OCI-LY1 (cell line): ENCODE measurements around the gene MCTP2.

Experiments used
- EZH2 ChIP-seq: fragments of 200-600 bp; sonication (generic), shearing (Covaris generic); IDR thresholded peaks from 2 replicates; pipeline ENCODE4 v1.8.0; 2017; ENCODE audit warnings: borderline replicate concordance, mixed run types, mild to moderate bottlenecking, antibody characterized with exemption, low read length, moderate library complexity, mixed read lengths
- TF ChIP-seq, protein P1 (sequence below): fragments of 200-600 bp; sonication (generic), shearing (Covaris generic); IDR thresholded peaks from 2 replicates; pipeline ENCODE4 v1.5.1; 2017; ENCODE audit warnings: mild to moderate bottlenecking, antibody characterized with exemption, low read length, moderate library complexity, mixed read lengths

DNA sequence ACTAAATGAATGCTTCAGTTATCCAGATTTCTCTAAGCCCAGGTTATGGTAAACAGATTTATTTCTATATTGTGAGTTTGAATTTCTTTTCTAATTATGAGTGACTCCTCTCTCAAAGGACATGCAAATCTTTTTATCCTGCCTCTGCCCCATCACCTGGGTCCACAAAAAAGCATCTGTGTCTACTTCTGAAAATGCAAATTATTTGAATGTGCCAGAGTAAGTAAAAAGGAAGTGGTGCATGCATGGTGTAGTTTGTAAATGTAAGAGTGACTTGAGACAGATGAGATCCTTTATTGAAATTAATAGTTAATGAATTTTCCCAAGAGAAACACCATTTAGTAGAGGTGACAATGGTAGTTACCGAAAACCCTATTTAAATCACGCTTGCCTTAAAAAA is 26.9 kb downstream of the MCTP2 start:
- TF ChIP-seq EZH2 = no peak
- TF ChIP-seq, protein P1, sequence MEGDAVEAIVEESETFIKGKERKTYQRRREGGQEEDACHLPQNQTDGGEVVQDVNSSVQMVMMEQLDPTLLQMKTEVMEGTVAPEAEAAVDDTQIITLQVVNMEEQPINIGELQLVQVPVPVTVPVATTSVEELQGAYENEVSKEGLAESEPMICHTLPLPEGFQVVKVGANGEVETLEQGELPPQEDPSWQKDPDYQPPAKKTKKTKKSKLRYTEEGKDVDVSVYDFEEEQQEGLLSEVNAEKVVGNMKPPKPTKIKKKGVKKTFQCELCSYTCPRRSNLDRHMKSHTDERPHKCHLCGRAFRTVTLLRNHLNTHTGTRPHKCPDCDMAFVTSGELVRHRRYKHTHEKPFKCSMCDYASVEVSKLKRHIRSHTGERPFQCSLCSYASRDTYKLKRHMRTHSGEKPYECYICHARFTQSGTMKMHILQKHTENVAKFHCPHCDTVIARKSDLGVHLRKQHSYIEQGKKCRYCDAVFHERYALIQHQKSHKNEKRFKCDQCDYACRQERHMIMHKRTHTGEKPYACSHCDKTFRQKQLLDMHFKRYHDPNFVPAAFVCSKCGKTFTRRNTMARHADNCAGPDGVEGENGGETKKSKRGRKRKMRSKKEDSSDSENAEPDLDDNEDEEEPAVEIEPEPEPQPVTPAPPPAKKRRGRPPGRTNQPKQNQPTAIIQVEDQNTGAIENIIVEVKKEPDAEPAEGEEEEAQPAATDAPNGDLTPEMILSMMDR = no peak
